Measurements from ENCODE around the gene SMPD4.
"Not testable (repeated sequence)": the region's sequence is repeated elsewhere in the genome, so short reads cannot be mapped to it uniquely, and the experiment has no call there.

The SMPD4 gene

DNA sequence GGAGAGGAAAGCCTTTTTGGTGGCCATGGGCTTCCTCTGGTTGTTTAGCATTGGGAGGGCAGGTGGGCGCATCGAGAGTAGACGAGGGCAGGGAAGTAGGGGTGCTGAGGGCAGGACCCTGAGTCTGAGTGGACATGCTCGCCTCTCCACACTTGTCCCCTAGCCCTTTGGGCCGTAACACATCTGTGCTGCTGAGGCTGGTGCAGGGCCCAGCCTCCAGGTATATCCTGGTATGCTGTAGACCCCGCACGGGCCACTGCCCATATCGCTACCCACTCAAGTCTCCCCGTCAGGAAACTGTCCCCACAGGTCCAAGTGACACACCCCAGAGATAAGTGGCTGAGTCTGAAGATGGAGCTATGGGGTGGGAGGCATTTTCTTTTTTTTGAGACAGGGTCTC is 22.8 kb downstream of the SMPD4 start:
- TF ChIP-seq, protein P1, sequence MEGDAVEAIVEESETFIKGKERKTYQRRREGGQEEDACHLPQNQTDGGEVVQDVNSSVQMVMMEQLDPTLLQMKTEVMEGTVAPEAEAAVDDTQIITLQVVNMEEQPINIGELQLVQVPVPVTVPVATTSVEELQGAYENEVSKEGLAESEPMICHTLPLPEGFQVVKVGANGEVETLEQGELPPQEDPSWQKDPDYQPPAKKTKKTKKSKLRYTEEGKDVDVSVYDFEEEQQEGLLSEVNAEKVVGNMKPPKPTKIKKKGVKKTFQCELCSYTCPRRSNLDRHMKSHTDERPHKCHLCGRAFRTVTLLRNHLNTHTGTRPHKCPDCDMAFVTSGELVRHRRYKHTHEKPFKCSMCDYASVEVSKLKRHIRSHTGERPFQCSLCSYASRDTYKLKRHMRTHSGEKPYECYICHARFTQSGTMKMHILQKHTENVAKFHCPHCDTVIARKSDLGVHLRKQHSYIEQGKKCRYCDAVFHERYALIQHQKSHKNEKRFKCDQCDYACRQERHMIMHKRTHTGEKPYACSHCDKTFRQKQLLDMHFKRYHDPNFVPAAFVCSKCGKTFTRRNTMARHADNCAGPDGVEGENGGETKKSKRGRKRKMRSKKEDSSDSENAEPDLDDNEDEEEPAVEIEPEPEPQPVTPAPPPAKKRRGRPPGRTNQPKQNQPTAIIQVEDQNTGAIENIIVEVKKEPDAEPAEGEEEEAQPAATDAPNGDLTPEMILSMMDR (IDR thresholded peaks at IDR 0.05; ENCODE audit: insufficient read depth, low read length, missing control alignments), result no peak
- DNase-seq (ENCODE audit: low read depth, low spot score), result no peak
- CTCF ChIA-PET, result no interaction called here
- POLR2A ChIA-PET, result no interaction called here
- H3K4me3 ChIP-seq (ENCODE audit: low read depth, low read length), result no peak overlapping the region

DNA sequence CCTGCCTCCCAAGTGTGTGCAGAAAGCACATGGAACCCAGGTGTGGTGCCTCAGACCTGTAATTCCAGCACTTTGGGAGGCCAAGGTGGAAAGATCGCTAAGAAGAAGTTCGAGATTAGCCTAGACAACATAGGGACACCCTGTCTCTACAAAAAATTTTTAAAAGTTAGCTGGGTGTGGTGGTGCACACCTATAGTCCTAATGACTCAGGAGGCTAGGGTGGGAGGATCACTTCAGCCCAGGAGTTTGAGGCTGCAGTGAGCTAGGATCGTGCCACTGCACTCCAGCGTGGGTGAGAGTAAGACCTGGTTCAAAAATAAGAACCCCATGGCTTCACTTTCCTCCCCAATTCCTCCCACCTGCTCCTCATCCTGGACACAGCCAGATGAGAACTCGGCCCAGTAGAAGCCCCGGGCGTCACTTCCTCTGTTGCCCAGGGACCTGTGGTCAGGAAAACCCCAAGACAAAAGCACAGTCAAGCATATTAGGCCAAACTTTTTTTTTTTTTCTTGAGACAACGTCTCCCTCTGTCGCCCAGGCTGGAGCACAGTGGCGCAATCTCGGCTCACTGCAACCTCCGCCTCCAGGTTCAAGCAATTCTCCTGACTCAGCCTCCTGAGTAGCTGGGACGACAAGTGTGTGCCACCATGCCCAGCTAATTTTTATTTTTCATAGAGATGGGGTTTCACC is 23.4 kb downstream of the SMPD4 start:
- CTCF ChIA-PET; POLR2A ChIA-PET; H3K4me3 ChIP-seq (ENCODE audit: low read depth, low read length); DNase-seq (ENCODE audit: low read depth, low spot score): not testable (repeated sequence)

DNA sequence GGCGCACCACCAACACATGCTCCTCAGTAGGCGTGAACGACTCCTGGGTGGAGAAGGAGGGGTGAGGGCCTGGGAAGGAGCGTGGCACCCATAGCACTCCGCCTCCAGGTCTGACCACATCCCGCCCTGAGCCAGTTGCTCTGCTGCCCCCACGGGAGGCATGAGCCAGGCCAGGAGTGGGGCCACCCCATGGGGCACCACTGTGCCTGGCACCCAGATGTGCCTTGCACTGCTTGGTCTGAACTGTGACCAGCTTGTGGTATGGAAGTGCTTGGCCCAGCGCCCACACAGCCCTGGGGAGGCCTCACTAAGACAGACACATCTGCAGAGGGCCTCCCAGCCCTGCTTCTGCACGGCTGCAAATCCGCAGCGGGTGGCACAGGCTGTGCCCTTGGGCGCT is 24.0 kb downstream of the SMPD4 start:
- CTCF ChIA-PET; DNase-seq (ENCODE audit: low read depth, low spot score); POLR2A ChIA-PET; H3K4me3 ChIP-seq (ENCODE audit: low read depth, low read length): not testable (repeated sequence)

DNA sequence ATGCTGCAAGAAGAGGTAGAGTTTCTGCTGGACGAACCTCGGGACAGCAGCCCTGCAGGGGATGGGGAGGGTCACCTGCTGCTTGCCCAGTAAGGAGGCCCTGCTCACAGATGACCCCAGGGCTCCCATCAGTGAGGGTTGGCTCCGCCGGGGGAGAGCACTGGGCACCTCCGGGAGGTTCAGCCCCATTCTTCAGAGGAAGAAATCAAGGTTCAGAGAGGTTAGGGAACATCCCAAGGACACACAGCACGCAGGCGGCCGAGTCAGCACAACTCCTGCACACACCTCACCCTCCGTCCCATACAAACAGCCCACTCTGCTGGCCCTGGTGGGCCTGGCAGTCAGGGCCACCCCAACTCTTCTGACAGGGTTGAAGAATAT is 24.8 kb downstream of the SMPD4 start:
- no peak for DNase-seq (ENCODE audit: low read depth, low spot score)
- ChIA-PET POLR2A (no interaction called here), CTCF (interaction anchor here (1.6 kb wide), 1 partner anchor 177 kb away, joined by 11 read pairs; no protein-coding TSS in a partner anchor)
- TF ChIP-seq, protein P1 (IDR thresholded peaks at IDR 0.05; ENCODE audit: insufficient read depth, low read length, missing control alignments), result no peak
- H3K4me3 ChIP-seq (ENCODE audit: low read depth, low read length), result no peak overlapping the region

DNA sequence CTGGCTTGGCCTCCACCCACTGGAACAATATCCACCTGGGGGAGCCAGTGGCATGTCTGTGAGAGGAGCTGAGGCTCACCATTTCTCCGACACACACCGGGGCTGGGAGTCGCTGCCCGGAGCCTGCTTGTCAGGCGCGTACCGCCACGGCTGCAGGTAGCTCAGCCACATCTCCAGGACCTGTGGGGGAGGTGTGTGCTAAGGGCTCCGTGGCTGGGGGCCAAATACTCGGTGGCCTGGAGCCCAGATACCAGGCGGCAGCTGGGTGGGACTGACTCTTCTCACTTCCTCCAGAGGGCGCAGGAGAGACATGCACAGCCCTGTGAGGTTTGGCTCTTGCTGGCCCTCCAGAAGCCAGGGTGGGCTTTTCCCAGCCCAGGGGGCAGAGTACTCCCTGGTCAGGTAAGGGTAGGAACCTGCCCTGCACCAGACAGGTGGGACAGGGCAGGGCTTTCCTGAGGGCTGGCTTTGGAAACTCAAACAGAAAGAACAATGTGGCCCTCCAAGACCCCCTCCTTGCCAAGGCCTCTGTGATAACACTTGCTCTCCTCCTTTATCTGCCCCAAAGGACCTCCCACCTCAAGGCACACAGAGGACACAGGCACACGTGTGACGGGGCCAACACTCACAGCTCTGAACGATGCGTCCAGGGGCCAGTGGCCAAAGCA is 25.3 kb downstream of the SMPD4 start:
- H3K4me3 ChIP-seq (ENCODE audit: low read depth, low read length); POLR2A ChIA-PET: not testable (repeated sequence)
- TF ChIP-seq, protein P1 (IDR thresholded peaks at IDR 0.05; ENCODE audit: insufficient read depth, low read length, missing control alignments), result peak; percentile 58
- CTCF ChIA-PET, result interaction anchor here (1.6 kb wide), 1 partner anchor 177 kb away, joined by 11 read pairs; no protein-coding TSS in a partner anchor
- peak; percentile 7 for DNase-seq (ENCODE audit: low read depth, low spot score)

DNA sequence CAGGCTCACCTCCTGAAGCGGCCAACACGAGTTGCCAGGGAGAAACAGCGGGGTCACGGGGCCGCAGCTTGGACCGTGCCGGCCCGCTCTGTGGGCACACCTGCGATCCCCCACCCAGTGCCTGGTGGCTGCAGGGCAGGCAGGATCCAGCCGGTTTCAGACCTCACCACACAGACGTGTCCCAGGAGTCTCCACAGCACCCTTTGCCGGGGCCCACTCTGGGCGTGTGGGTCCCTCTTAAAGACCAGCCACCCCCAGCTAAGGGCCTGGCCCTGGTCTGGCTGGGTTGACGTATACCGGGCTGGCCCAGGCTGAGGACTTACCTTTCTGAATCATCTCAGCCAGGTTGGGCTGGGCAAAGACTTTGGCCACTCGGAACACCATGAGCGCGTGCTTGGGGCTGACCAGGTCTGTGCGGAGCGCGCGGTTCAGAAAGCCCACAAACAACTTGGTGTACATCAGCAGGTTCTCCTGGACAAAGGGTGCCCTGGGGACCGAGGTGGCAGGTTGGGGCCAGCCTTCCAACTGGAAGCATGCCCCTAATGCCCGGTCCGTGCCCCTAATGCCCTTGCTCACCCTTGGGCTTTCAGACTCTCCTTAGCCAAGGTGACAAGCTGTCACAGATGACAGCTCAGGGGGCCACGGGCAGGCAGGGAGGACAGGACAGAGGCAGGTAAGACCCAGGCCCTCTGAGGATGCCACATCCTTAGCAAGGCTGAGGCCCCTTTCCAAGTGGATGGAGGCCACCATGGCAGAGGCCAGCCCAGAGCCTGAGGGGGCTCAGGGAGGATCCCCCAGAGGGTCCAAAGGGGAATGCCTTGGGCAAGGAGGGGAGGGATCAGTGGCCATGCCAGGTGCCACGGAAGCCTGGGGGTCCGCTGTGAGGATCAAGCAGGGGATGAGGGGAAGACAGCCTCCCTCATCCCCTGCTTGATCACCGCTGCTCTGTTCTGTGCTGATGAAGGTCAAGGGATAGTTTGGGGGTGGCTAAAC is 26.3 kb downstream of the SMPD4 start:
- TF ChIP-seq, protein P1 (IDR thresholded peaks at IDR 0.05; ENCODE audit: insufficient read depth, low read length, missing control alignments), result no peak
- CTCF ChIA-PET, result interaction anchor here (1.6 kb wide), 1 partner anchor 178 kb away, joined by 11 read pairs; no protein-coding TSS in a partner anchor
- POLR2A ChIA-PET, result no interaction called here
- no peak overlapping the region for H3K4me3 ChIP-seq (ENCODE audit: low read depth, low read length)
- no peak for DNase-seq (ENCODE audit: low read depth, low spot score)

DNA sequence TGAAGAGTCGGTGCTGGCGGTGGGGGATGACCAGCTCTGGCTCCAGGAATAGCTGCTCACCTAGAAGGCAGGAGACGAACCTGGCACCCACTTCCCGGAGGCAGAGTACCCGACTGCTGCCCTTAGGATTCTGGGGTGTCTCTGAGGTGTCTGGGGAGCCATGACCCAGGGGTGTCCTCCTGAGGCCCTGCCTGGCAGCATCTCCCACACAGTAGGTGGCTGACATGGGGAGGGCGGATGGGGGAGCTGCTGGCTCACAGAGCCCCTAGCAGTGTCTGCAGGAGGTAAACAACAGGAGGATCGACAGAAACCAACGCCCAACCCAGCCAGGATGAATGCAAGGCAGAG is 27.0 kb downstream of the SMPD4 start:
- POLR2A ChIA-PET; DNase-seq (ENCODE audit: low read depth, low spot score); H3K4me3 ChIP-seq (ENCODE audit: low read depth, low read length); CTCF ChIA-PET: not testable (repeated sequence)

DNA sequence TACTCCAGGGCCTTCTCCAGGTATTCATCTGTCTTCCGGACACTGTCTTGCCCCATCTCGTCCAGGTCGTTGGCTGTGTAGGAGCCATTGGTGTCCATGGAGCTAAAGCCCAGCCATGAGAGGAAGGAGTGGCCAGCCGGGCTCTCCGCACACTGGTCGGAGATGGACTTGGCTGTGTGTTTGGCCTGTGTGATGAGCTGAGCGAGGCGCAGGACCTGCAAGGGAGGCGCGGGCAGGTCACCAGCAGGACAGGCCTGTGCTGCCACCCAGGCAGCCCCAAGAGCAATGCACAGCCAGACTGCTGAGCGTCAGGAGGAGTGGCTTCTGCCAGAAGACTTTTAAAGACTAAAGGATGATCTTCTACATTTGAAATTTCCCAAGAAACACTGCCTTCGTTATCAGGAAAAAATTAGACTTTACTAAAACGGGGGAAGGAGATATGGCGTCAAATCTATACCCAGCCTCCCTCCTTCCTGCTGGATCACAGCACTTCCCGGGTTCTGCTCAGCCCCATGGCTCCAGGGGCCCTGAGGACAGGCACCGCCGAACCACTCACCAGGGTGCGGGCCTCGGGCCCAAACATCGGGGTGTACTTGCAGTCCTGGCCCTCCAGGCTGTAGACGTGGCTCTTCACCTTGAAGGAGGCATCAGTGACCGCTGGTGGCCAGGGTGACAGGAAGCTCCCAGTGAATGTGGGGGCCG is 27.5 kb downstream of the SMPD4 start:
- POLR2A ChIA-PET; H3K4me3 ChIP-seq (ENCODE audit: low read depth, low read length); CTCF ChIA-PET; DNase-seq (ENCODE audit: low read depth, low spot score): not testable (repeated sequence)
